Pancreas (tissue), 10 donors: ENCODE results near the gene AUH. TPM values are rescaled to one million over a fixed set of nuclear protein-coding genes. Genes with fewer than 3 reads are reported as not detected.

Experiments
- ATAC-seq, 4 donors: fragments of 200-7000 bp; cut with Tn5 transposase; one replicate each; pipeline versions ENCODE4 v1.8.0 to v1.9.1; 2020; ENCODE audit warnings: mild to moderate bottlenecking in 4 of 4, moderate library complexity in 4 of 4
- DNase-seq, 6 donors: peaks; one replicate each; pipeline ENCODE4 v3.0.0-alpha.2; 2020
- FAIRE-seq: peaks from 2 replicates; lab custom pipeline; 2012; peaks lifted over from hg19 to GRCh38; lab: Jason Lieb, UNC
- H3K27ac ChIP-seq, 4 donors: fragments of 200-600 bp; sonication (generic); 1 replicate in 3 of 4; 2 replicates in 1 of 4; pipeline versions ENCODE4 v1.5.0 to v1.8.0; 2020
- H3K27me3 ChIP-seq, 4 donors: fragments of 200-600 bp; one replicate each; pipeline ENCODE4 v1.8.0; 2021
- H3K36me3 ChIP-seq, 3 donors: fragments of 200-600 bp; sonication (generic) in 1 of 3; one replicate each; pipeline versions ENCODE4 v1.5.0 to v1.8.0; 2020 to 2021
- H3K4me1 ChIP-seq, 3 donors: fragments of 200-600 bp; one replicate each; pipeline ENCODE4 v1.8.0; 2021
- H3K4me3 ChIP-seq, 4 donors: fragments of 200-600 bp; sonication (generic) in 2 of 4; one replicate each; pipeline versions ENCODE4 v1.5.0 to v1.8.0; 2020 to 2021
- H3K9me3 ChIP-seq, 4 donors: fragments of 200-600 bp; one replicate each; pipeline ENCODE4 v1.8.0; 2021
- WGBS, 2 donors: extraction: QIAGEN DNeasy Blood & Tissue Kit; methylation state at CpG; one replicate each; pipeline ENCODE4 v1.1.7; 2013; 5-methylcytosine and 5-hydroxymethylcytosine counted together
- intact Hi-C, 3 donors: fragments of 100-400 bp; cut with DNase I; formaldehyde crosslinking; loops; one replicate each; pipeline versions ENCODE4 v1.11.1 to v1.14.2; 2022
- polyA plus RNA-seq, 2 donors: library from polyadenylated mRNA; stranded (reverse); fragments of 200-250 nt; gene quantifications; one replicate each; pipeline ENCODE4 v1.2.3, GENCODE V29; 2013
- total RNA-seq, 6 donors: library from RNA; stranded (reverse); fragmentation: NEBNext Ultra II Directional in 4 of 6; extraction: Animal tissue kit (Norgen Biotek cat#: 25700) in 4 of 6; gene quantifications; one replicate each; pipeline versions ENCODE4 v1.2.1 to v1.2.4, GENCODE V29; 2021 to 2023
- TF ChIP-seq, protein P1 (sequence below), 4 donors: fragments of 200-600 bp; sonication (generic) in 3 of 4; IDR thresholded peaks; one replicate each; pipeline versions ENCODE4 v1.5.0 to v1.8.0; 2021; ENCODE audit warnings: antibody characterized with exemption in 4 of 4
- donor health status: healthy with polysubstance abuse.
- donor health status: DM: no; HTN: no; CAD: no; lungs with moderate emphysema.
- donor health status: DM: no; HTN: no; CAD: no.
- donor health status: control.
- donor health status: control.
- donor health status: Bipolar disorder and iron deficiency.
- donor health status: DM: yes; HTN: yes; CAD: no.
- donor health status: DM: no; HTN: no; CAD: no.
- donor health status: DM: no; HTN: no; CAD: no.
- donor health status: DM: yes; HTN: yes; CAD: no.

AUH gene
- total and polyA plus RNA-seq, 8 donors = 11.2 to 19.5 (median 14.7) TPM

DNA sequence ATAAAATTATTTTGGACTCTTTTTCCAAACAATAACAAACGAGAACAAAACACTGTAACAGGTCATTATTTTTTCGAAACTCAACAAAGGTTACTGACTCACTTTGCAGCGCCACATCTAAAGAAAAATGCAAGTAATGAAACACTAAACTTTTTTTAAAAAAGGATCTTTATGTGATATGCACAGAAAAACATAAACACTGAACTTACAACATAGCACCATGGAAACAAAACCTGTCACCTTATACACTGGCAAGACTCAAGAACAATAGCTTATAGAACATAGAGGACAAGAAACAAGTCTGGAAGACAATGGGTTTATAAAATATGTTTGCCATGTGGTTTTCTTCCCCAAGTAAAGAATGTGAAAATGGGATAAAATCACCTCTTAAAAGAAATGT, 85.2 kb downstream of the AUH start:
- Histone ChIP-seq H3K4me3 (no peak overlapping the region), H3K4me1 (peaks cover 0 to 8% (median 0%) of the 10 kb centered on the region in 3 donors), H3K27ac (no peak overlapping the region), H3K36me3 (peaks cover 0 to 3% (median 0%) of the 10 kb centered on the region in 3 donors), H3K27me3 (no peaks in the 10 kb centered on the region), H3K9me3 (no peaks in the 10 kb centered on the region)
- ATAC-seq (no peak), FAIRE-seq (no peak), DNase-seq (no peak)
- TF ChIP-seq, protein P1, sequence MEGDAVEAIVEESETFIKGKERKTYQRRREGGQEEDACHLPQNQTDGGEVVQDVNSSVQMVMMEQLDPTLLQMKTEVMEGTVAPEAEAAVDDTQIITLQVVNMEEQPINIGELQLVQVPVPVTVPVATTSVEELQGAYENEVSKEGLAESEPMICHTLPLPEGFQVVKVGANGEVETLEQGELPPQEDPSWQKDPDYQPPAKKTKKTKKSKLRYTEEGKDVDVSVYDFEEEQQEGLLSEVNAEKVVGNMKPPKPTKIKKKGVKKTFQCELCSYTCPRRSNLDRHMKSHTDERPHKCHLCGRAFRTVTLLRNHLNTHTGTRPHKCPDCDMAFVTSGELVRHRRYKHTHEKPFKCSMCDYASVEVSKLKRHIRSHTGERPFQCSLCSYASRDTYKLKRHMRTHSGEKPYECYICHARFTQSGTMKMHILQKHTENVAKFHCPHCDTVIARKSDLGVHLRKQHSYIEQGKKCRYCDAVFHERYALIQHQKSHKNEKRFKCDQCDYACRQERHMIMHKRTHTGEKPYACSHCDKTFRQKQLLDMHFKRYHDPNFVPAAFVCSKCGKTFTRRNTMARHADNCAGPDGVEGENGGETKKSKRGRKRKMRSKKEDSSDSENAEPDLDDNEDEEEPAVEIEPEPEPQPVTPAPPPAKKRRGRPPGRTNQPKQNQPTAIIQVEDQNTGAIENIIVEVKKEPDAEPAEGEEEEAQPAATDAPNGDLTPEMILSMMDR (IDR thresholded peaks at IDR 0.05) = no peak
- intact Hi-C loops = no loop called here
- WGBS, 2 donors = 92 to 97% methylated on average over 3 of the region's 3 CpGs

DNA sequence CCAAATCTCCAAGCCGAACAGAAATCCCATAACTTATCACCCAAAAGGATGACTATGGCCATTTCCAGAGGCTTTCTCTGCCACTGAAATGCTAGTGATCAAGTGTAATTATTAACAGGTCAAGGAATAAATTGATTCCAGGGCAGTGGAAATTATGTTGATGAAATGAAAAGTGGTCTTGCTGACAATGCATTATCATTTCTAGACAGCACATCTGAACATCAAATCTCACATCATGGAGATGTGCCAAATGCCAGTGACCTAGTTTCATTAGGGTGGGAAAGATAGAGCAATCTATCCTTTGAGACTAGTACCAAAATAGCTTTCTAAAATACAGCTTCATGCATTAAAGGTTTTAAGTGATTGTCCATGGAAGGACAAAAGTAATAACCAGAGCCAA, 86.1 kb downstream of the AUH start:
- Histone ChIP-seq H3K27ac (no peak overlapping the region), H3K27me3 (no peaks in the 10 kb centered on the region), H3K9me3 (no peaks in the 10 kb centered on the region), H3K36me3 (no peaks in the 10 kb centered on the region), H3K4me3 (no peak overlapping the region), H3K4me1 (peaks cover 0 to 8% (median 0%) of the 10 kb centered on the region in 3 donors)
- intact Hi-C loops = no loop called here
- 64 to 76% methylated on average over 1 of the region's 1 CpG for WGBS, 2 donors
- ATAC-seq = no peak
- TF ChIP-seq, protein P1 (IDR thresholded peaks at IDR 0.05) = no peak
- no peak for DNase-seq
- FAIRE-seq = no peak

DNA sequence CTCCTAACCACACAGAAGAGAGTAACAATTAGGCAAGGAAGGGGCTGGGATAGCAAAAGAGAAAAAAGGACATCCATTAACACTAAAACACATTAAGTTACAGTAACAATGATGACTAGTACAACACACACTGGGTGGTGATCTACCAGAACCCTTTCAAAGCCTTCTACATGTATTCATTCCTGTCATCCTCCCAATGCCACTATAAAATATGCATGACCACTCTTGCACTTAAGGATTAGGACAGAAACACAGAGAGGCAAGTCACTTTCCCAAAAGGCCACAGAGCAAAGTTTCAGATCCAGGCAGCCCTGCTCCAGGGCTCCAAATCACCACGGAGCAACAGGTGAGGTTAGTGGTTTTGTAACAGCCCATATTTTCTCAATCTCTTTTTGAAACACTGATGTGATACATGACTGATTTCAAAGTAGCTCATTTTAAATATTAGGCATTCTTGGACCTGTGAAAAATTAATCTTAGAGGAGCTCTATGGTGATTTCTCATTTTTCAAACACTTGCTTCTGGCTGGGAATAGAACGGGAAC, 86.7 kb downstream of the AUH start:
- H3K36me3 ChIP-seq = no peaks in the 10 kb centered on the region
- no peaks in the 10 kb centered on the region for H3K27me3 ChIP-seq
- TF ChIP-seq, protein P1 (IDR thresholded peaks at IDR 0.05) = no peak
- 59 to 72% methylated on average over 2 of the region's 2 CpGs for WGBS, 2 donors
- no peak for DNase-seq
- no peak overlapping the region for H3K4me3 ChIP-seq
- intact Hi-C loops = no loop called here
- no peak overlapping the region for H3K27ac ChIP-seq
- peaks cover 0 to 8% (median 0%) of the 10 kb centered on the region in 3 donors for H3K4me1 ChIP-seq
- no peak for ATAC-seq
- H3K9me3 ChIP-seq = no peaks in the 10 kb centered on the region
- FAIRE-seq = no peak

DNA sequence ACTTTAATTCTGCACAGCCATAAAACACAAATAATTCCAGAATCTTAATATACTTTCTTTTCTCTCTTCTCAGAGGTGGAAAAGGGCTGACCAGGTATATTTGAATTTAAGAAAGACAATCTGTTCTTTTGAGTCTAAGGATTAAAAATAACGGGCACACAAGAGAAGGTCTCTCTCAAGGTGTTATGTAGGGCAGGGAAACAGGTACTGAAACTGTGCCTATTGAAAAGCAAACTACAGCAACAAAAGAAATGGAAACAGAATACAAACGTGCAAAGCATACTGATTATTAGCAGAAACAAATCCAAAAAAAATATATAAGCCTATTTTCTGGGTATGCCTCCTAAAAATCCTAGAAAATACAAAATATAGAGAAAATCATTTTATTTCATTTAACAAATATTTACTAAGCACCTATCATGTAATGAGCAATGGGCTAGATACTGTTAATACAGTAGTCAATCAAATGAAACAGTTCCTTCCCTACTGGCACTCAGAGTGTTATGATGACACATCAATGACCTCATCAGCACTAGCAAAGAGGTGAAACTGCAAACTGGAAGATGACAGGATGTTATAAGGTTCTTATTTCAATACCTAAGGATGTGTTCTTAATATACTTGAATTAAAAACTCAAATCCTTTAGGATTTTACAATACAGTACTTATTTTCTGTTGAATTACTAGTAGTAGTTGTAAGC, 87.7 kb downstream of the AUH start:
- FAIRE-seq (peak; percentile 54), ATAC-seq (peak; percentile 46 to 76 (median 54))
- intact Hi-C loops = no loop called here

More for the DNA sequence above, 87.7 kb downstream of the AUH start:
- DNase-seq = no peak
- WGBS, 2 donors = 83 to 87% methylated on average over 2 of the region's 2 CpGs
- Histone ChIP-seq H3K36me3 (no peaks in the 10 kb centered on the region), H3K27ac (no peak overlapping the region), H3K27me3 (no peaks in the 10 kb centered on the region), H3K4me3 (no peak overlapping the region), H3K4me1 (peaks cover 0 to 8% (median 0%) of the 10 kb centered on the region in 3 donors), H3K9me3 (no peaks in the 10 kb centered on the region)
- TF ChIP-seq, protein P1 (IDR thresholded peaks at IDR 0.05) = no peak
